ENCODE data around the gene LSAMP. TPM values are rescaled to one million over a fixed set of nuclear protein-coding genes. Genes with fewer than 3 reads are reported as not detected.

LSAMP gene
- total RNA-seq, 1 donor from 2014 or later, result 30.1 TPM

DNA sequence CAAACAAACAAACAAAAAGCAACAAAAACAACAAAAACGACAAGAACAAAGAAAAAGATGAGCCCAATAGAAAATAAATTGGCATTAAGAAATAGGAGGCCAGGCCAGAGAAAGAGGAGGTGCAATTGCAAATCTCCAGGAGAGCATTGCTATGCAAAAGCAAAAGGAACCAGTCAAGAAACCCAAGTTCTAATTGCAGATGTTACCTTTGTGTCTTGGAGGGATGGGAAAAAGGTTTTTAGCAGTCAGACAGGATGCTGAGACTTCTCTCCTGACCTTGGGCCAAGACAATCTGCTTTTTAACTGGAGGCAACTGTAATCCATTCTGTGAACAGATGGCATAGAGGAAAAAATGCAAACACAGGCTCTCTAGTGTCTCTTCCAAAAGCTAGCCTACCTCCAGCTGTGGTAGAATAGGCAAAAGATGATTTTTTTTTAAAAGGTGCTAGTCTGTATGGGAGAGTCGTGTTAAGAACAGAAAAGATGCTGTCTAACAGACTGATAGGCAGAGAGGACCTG lies 56.4 kb downstream of the LSAMP start:
- H3K27ac Mint-ChIP-seq, result no peak overlapping the region
- peaks cover 3% of the 10 kb centered on the region for H3K27me3 Mint-ChIP-seq (ENCODE audit: low read depth)
- H3K4me1 Mint-ChIP-seq, result peaks cover 2% of the 10 kb centered on the region
- no peaks in the 10 kb centered on the region for H3K36me3 Mint-ChIP-seq
- H3K4me3 Mint-ChIP-seq, result no peak overlapping the region
- DNase-seq (ENCODE audit: low spot score in 2 of 2, unreplicated experiment in 2 of 2), result no peak
- TF ChIP-seq, protein P1, sequence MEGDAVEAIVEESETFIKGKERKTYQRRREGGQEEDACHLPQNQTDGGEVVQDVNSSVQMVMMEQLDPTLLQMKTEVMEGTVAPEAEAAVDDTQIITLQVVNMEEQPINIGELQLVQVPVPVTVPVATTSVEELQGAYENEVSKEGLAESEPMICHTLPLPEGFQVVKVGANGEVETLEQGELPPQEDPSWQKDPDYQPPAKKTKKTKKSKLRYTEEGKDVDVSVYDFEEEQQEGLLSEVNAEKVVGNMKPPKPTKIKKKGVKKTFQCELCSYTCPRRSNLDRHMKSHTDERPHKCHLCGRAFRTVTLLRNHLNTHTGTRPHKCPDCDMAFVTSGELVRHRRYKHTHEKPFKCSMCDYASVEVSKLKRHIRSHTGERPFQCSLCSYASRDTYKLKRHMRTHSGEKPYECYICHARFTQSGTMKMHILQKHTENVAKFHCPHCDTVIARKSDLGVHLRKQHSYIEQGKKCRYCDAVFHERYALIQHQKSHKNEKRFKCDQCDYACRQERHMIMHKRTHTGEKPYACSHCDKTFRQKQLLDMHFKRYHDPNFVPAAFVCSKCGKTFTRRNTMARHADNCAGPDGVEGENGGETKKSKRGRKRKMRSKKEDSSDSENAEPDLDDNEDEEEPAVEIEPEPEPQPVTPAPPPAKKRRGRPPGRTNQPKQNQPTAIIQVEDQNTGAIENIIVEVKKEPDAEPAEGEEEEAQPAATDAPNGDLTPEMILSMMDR (IDR thresholded peaks at IDR 0.05; ENCODE audit: unreplicated experiment), result no peak
- no peaks in the 10 kb centered on the region for H3K9me3 Mint-ChIP-seq

DNA sequence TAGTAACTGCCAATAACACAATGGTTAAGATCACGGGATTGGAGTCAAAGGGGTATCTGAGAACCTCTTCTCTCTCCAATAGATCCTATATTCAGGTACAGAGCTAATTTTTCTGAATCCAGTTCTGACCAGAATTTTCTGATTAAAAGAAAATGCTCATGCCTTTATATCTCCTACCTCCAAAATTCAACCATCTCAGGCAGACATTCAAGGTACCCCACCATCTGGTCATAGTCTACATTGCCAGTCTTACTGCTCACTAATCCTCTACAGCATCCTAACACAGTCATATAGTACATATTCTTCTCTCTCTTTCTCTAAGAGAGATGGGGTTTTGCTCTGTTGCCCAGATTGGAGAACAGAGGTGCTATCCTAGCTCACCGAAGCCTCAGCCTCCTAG lies 59.1 kb downstream of the LSAMP start:
- Mint-ChIP-seq H3K4me1 (peaks cover 2% of the 10 kb centered on the region), H3K27ac (no peak overlapping the region), H3K9me3 (no peaks in the 10 kb centered on the region), H3K27me3 (ENCODE audit: low read depth) (peaks cover 3% of the 10 kb centered on the region), H3K36me3 (no peaks in the 10 kb centered on the region), H3K4me3 (no peak overlapping the region)
- TF ChIP-seq, protein P1 (IDR thresholded peaks at IDR 0.05; ENCODE audit: unreplicated experiment), result no peak
- DNase-seq (ENCODE audit: low spot score in 2 of 2, unreplicated experiment in 2 of 2), result no peak

DNA sequence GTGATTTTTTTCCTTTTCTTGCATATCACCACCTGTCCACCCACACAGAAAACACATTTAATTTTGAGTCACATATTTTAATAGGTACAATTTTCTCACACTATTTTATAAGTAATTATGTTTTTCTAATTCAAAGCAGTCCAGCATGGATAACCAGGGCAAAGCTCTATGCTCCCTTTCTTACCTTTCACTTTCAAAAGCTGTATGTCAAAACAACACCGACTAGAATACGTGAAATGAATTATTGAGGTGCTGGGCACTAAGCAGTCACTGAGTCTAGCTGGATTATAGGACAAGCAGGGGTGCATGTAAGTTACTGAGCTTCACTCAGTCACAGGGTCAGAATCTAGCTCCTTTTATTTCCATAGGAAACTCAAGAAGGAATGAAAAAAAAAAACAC lies 60.6 kb downstream of the LSAMP start:
- Mint-ChIP-seq H3K27ac (no peak overlapping the region), H3K9me3 (no peaks in the 10 kb centered on the region), H3K4me3 (no peak overlapping the region), H3K27me3 (ENCODE audit: low read depth) (peaks cover 4% of the 10 kb centered on the region), H3K36me3 (no peaks in the 10 kb centered on the region), H3K4me1 (peaks cover 2% of the 10 kb centered on the region)
- TF ChIP-seq, protein P1 (IDR thresholded peaks at IDR 0.05; ENCODE audit: unreplicated experiment), result no peak
- no peak for DNase-seq (ENCODE audit: low spot score in 2 of 2, unreplicated experiment in 2 of 2)

DNA sequence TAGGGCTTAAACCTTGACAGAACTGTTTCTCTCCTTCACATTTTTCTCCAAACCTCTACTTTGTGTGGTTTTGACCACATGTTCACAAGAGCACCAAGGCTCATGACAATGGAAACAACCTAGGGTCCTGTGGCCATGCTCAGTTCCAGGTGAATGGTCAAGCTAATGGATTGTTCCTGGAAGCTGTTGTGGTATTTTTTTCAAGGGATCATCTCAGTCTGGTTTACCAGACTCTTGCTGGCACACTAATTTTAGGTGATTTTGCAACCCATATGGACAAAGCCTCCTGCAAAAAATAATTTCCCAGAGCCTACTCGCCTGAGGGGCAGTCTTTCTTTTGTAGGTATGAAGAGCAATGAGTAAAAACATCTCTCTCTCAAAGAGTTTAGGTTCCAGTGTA lies 67.2 kb downstream of the LSAMP start:
- DNase-seq (ENCODE audit: low spot score in 2 of 2, unreplicated experiment in 2 of 2), result no peak
- TF ChIP-seq, protein P1 (IDR thresholded peaks at IDR 0.05; ENCODE audit: unreplicated experiment), result no peak
- Mint-ChIP-seq H3K27me3 (ENCODE audit: low read depth) (peaks cover 1% of the 10 kb centered on the region), H3K9me3 (no peaks in the 10 kb centered on the region), H3K27ac (no peak overlapping the region), H3K4me1 (peaks cover 15% of the 10 kb centered on the region), H3K4me3 (no peak overlapping the region), H3K36me3 (no peaks in the 10 kb centered on the region)

DNA sequence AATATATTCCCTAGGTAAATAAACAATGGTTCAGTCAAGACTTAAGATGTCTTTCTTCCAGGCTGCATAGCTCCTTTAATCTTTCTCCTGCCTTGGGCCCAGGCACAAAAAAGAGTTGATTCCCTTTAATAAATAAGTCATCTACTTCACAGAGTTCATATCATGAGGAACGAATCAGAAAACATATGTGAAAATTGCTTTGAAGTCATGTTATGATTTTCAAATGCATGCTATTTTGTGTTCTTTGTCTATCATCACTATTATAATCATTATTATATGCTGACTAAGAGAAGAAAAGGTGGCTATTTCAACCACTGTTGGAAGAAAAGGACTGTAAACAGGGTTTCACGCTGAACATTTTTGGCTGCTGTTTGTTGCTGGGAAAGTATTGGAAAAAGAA lies 70.4 kb downstream of the LSAMP start:
- H3K27ac Mint-ChIP-seq, result peak overlapping the region; percentile 26
- no peaks in the 10 kb centered on the region for H3K27me3 Mint-ChIP-seq (ENCODE audit: low read depth)
- H3K4me3 Mint-ChIP-seq, result no peak overlapping the region
- TF ChIP-seq, protein P1 (IDR thresholded peaks at IDR 0.05; ENCODE audit: unreplicated experiment), result no peak
- no peak for DNase-seq (ENCODE audit: low spot score in 2 of 2, unreplicated experiment in 2 of 2)
- H3K4me1 Mint-ChIP-seq, result peaks cover 15% of the 10 kb centered on the region
- H3K36me3 Mint-ChIP-seq, result no peaks in the 10 kb centered on the region
- no peaks in the 10 kb centered on the region for H3K9me3 Mint-ChIP-seq
